ENCODE measurements around the gene STPG4.

DNA sequence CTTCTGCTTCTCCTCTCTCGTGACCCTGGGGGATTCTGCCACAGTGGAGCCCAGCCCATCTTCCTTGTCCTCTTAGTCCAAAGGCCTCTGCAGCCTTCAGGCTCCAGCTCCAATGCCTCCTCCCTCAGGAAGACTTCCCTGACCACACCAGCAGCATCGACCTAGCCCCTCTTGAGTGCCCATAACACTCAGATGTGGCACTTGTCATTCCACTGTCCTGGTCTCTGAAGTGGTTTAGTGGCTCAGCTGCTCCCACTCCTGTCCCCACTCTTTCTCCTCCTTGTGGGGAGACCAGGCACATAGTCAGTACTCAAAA, 97.5 kb downstream of the STPG4 start:
- TF ChIP-seq, protein P1, sequence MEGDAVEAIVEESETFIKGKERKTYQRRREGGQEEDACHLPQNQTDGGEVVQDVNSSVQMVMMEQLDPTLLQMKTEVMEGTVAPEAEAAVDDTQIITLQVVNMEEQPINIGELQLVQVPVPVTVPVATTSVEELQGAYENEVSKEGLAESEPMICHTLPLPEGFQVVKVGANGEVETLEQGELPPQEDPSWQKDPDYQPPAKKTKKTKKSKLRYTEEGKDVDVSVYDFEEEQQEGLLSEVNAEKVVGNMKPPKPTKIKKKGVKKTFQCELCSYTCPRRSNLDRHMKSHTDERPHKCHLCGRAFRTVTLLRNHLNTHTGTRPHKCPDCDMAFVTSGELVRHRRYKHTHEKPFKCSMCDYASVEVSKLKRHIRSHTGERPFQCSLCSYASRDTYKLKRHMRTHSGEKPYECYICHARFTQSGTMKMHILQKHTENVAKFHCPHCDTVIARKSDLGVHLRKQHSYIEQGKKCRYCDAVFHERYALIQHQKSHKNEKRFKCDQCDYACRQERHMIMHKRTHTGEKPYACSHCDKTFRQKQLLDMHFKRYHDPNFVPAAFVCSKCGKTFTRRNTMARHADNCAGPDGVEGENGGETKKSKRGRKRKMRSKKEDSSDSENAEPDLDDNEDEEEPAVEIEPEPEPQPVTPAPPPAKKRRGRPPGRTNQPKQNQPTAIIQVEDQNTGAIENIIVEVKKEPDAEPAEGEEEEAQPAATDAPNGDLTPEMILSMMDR (IDR thresholded peaks at IDR 0.05; ENCODE audit: low read length): no peak
- TF ChIP-seq EZH2 (optimal IDR thresholded peaks at IDR 0.05; ENCODE audit: low read depth, low read length): no peak

All from MM.1S (cell line).